ENCODE data around the gene CYP19A1. TPM values are rescaled to one million over a fixed set of nuclear protein-coding genes. Genes with fewer than 3 reads are reported as not detected.

Gene CYP19A1
- total and polyA plus RNA-seq, 7 donors: 0.10 to 4.7 (median 0.22) TPM

DNA sequence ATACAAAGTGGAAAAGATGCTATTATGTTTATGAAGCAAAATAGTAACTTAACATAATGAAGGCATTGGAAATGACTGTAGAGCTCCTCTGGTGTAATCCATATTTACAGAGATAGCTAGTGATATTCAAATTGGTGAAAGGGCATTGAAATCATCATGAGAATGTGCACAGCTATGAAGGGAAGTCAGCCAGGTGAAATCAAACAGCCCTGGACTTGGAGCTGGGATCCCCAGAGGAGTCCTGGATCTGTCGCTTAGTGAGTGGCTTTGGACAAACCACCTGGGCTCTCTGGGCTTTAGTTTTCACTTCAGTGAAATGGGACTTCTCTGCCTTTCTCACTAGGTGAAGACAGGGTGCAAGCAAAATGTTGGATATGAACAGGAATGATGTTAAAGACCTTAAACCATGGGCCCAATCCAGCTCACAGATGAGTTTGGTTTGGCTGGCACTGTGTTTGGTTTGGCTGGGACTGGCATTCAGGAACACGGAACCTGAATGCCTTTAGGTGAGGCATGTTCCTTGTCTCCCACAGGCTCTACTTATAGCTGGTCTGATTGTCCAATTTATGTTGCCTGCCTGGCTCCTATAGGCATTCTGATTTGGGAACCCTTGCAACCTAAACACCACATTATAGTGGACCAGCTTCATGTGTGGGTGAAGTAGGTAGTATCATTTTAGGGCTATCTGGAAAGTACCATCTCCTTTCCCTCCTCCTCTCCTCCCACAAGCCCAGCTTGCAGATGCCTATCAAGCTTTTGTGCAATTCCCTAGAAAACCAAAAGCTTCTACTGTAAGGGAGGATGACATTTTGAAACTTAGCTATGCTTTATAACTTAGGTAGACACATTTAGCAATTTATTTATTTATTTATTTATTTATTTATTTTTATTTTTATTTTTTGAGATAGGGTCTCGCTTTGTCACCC lies 133.1 kb downstream of the CYP19A1 start:
- TF ChIP-seq, protein P1, sequence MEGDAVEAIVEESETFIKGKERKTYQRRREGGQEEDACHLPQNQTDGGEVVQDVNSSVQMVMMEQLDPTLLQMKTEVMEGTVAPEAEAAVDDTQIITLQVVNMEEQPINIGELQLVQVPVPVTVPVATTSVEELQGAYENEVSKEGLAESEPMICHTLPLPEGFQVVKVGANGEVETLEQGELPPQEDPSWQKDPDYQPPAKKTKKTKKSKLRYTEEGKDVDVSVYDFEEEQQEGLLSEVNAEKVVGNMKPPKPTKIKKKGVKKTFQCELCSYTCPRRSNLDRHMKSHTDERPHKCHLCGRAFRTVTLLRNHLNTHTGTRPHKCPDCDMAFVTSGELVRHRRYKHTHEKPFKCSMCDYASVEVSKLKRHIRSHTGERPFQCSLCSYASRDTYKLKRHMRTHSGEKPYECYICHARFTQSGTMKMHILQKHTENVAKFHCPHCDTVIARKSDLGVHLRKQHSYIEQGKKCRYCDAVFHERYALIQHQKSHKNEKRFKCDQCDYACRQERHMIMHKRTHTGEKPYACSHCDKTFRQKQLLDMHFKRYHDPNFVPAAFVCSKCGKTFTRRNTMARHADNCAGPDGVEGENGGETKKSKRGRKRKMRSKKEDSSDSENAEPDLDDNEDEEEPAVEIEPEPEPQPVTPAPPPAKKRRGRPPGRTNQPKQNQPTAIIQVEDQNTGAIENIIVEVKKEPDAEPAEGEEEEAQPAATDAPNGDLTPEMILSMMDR (IDR thresholded peaks at IDR 0.05): no peak
- Histone ChIP-seq H3K27ac (no peak overlapping the region), H3K9me3 (no peaks in the 10 kb centered on the region), H3K4me3 (no peak overlapping the region), H3K36me3 (ENCODE audit: insufficient read depth in 1 of 2, low read depth in 1 of 2) (no peaks in the 10 kb centered on the region), H3K27me3 (ENCODE audit: insufficient read depth in 3 of 3, low read length in 2 of 3) (peaks cover 0 to 8% (median 0%) of the 10 kb centered on the region in 3 donors), H3K4me1 (no peaks in the 10 kb centered on the region)
- 88 to 95% (median 90%) methylated on average over 3 of the region's 3 CpGs for WGBS, 3 donors
- ATAC-seq (no peak), DNase-seq (no peak)
- intact Hi-C loops (cut with DNase I): no loop called here

DNA sequence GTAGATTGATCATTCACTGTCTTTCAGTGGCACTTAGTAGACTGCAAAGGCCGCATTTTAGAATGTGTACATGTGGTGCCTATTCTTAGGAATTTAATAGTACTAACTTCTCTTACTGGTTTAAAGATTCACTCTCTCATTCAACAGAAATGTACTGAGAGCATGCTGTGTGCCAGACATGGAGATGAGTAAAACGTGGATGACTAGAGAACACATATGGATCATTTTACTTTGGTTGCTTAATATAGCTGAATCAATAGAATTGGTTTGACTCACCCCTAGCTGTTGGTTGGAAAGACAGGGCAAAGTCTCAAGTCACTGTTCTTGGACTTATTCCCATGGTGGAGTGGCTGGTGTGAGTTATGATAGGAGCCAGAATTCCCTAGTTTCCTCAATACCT lies 134.6 kb downstream of the CYP19A1 start:
- H3K36me3 ChIP-seq (ENCODE audit: insufficient read depth in 1 of 2, low read depth in 1 of 2): no peaks in the 10 kb centered on the region
- ATAC-seq: peak in 1 of 4 donors; percentile 35
- no peaks in the 10 kb centered on the region for H3K9me3 ChIP-seq
- TF ChIP-seq, protein P1 (IDR thresholded peaks at IDR 0.05): no peak
- peaks cover 0 to 11% (median 0%) of the 10 kb centered on the region in 3 donors for H3K27me3 ChIP-seq (ENCODE audit: insufficient read depth in 3 of 3, low read length in 2 of 3)
- H3K27ac ChIP-seq: no peak overlapping the region
- no peaks in the 10 kb centered on the region for H3K4me1 ChIP-seq
- intact Hi-C loops (cut with DNase I): no loop called here
- no peak for DNase-seq
- WGBS, 3 donors: 60 to 73% (median 70%) methylated on average over 2 of the region's 2 CpGs
- H3K4me3 ChIP-seq: no peak overlapping the region

DNA sequence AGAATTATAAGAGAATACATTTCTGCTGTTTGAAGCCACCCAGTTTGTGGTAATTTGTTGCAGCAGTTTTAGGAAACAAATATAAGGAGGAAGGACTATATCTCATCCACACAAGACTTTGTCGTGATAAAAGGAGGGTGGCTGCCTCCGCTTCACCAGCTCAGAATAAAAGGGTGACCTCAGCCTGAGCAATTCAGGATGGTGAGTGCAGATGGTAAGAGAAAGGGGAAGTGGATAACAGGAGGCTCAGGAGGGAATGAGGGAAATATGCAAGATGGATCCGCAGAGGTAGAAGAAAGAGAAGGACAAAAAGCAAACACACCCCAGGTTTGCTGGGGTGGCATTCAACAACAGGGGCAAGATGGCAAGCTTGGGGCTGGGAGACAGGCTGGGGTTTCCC lies 135.6 kb downstream of the CYP19A1 start:
- Histone ChIP-seq H3K27me3 (ENCODE audit: insufficient read depth in 3 of 3, low read length in 2 of 3) (peaks cover 0 to 12% (median 0%) of the 10 kb centered on the region in 3 donors), H3K4me3 (no peak overlapping the region), H3K9me3 (no peaks in the 10 kb centered on the region), H3K27ac (no peak overlapping the region), H3K4me1 (no peaks in the 10 kb centered on the region), H3K36me3 (ENCODE audit: insufficient read depth in 1 of 2, low read depth in 1 of 2) (no peaks in the 10 kb centered on the region)
- ATAC-seq (no peak), DNase-seq (no peak)
- TF ChIP-seq, protein P1 (IDR thresholded peaks at IDR 0.05): no peak
- 83 to 86% (median 86%) methylated on average over 3 of the region's 3 CpGs for WGBS, 3 donors
- intact Hi-C loops (cut with DNase I): no loop called here

DNA sequence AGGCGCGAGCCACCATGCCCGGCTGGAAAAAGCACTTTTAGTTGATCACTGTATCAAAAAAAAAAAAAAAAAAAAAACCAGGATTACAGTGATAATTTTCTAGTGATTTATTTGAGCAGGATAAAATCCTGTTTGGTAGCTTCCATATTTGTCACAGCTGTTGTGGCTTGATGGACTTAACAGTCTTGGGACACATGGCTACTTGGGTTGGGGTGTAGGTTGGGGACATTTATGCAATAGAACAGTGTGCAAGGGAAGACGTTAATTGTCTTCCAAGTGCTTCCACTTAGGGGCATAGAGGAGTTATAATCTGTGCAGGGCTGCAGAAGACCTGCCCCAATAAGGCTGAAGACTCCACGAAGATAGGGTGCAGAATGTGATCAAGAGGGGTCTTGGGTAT lies 136.8 kb downstream of the CYP19A1 start:
- H3K4me3 ChIP-seq: no peak overlapping the region
- no peak overlapping the region for H3K27ac ChIP-seq
- H3K9me3 ChIP-seq: no peaks in the 10 kb centered on the region
- intact Hi-C loops (cut with DNase I): no loop called here
- 83 to 89% (median 86%) methylated on average over 5 of the region's 5 CpGs for WGBS, 3 donors
- H3K36me3 ChIP-seq (ENCODE audit: insufficient read depth in 1 of 2, low read depth in 1 of 2): no peaks in the 10 kb centered on the region
- no peaks in the 10 kb centered on the region for H3K4me1 ChIP-seq
- TF ChIP-seq, protein P1 (IDR thresholded peaks at IDR 0.05): no peak
- peaks cover 0 to 16% (median 0%) of the 10 kb centered on the region in 3 donors for H3K27me3 ChIP-seq (ENCODE audit: insufficient read depth in 3 of 3, low read length in 2 of 3)
- no peak for DNase-seq
- ATAC-seq: no peak
